ENCODE results near the gene BCL7C. TPM values are rescaled to one million over a fixed set of nuclear protein-coding genes. Genes with fewer than 3 reads are reported as not detected.

BCL7C gene
- total RNA-seq, 2 donors from 2014 or later, result 64.7 to 67.6 TPM

DNA sequence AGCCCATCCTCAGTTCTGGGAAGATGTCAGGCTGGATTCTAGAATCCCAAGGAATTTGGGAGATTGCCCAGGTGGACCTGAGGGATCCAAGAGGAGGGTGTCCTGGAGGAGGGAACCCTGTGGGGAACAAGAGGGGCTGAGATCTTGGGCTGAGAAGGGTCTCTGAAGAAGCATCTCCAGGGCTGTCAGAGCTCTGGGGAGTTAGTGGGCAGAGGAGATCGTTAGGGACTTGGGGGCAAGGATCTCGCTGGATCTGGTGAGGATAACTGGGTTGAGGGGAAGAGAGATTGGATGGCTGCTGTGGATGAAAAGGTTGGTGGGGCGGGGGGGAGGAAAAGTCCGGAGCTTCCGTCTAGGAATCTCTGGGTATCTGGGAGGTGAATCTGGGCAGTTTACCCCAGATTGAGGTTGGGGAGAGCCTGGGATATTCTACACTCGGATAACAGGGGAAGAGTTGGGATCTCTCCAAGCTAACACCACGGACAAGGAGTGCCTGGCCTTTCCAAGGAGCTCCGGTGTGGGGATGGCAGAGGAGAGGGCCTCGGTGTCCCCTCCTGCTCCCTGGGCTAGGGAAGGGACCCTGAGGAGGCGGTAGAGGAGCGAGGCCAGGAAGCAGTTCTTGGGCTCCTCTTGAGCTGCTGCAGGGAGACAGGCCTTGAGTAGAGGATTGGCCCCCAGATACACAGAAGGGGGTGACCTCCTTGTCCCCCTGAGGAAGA lies 31.2 kb upstream of the BCL7C start:
- peaks cover 17% of the 10 kb centered on the region for H3K4me1 Mint-ChIP-seq
- H3K4me3 Mint-ChIP-seq, result peak overlapping the region; percentile 92
- 84 to 96% methylated on average over 9 to 11 of the region's 11 CpGs for WGBS, 2 experiments (ENCODE audit: insufficient coverage in 1 of 2, insufficient read length in 1 of 2)
- Histone ChIP-seq H3K27me3 (ENCODE audit: control insufficient read depth, insufficient read depth, low read length, poor library complexity, severe bottlenecking) (no peaks in the 10 kb centered on the region), H3K36me3 (ENCODE audit: control insufficient read depth, insufficient read depth, low read length) (peaks cover 19% of the 10 kb centered on the region), H3K9ac (ENCODE audit: extremely low read depth, low read length, poor library complexity, severe bottlenecking) (peak overlapping the region; percentile 51), H3K27ac (ENCODE audit: low read depth, low read length) (no peak overlapping the region), H3K9me3 (ENCODE audit: control insufficient read depth, low read length) (no peaks in the 10 kb centered on the region), H3K4me1 (ENCODE audit: control insufficient read depth, insufficient read depth, low read length) (no peaks in the 10 kb centered on the region), H3K4me3 (ENCODE audit: low read length) (peak overlapping the region; percentile 95)
- TF ChIP-seq, protein P1, sequence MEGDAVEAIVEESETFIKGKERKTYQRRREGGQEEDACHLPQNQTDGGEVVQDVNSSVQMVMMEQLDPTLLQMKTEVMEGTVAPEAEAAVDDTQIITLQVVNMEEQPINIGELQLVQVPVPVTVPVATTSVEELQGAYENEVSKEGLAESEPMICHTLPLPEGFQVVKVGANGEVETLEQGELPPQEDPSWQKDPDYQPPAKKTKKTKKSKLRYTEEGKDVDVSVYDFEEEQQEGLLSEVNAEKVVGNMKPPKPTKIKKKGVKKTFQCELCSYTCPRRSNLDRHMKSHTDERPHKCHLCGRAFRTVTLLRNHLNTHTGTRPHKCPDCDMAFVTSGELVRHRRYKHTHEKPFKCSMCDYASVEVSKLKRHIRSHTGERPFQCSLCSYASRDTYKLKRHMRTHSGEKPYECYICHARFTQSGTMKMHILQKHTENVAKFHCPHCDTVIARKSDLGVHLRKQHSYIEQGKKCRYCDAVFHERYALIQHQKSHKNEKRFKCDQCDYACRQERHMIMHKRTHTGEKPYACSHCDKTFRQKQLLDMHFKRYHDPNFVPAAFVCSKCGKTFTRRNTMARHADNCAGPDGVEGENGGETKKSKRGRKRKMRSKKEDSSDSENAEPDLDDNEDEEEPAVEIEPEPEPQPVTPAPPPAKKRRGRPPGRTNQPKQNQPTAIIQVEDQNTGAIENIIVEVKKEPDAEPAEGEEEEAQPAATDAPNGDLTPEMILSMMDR (conservative IDR thresholded peaks at IDR 0.05), result no peak
- peak overlapping the region; percentile 62 for H3K27ac Mint-ChIP-seq
- H3K27me3 Mint-ChIP-seq (ENCODE audit: insufficient read depth), result no peaks in the 10 kb centered on the region
- H3K36me3 Mint-ChIP-seq (ENCODE audit: low read depth), result peaks cover 12% of the 10 kb centered on the region
- no peaks in the 10 kb centered on the region for H3K9me3 Mint-ChIP-seq
- DNase-seq, result peak; percentile 43

DNA sequence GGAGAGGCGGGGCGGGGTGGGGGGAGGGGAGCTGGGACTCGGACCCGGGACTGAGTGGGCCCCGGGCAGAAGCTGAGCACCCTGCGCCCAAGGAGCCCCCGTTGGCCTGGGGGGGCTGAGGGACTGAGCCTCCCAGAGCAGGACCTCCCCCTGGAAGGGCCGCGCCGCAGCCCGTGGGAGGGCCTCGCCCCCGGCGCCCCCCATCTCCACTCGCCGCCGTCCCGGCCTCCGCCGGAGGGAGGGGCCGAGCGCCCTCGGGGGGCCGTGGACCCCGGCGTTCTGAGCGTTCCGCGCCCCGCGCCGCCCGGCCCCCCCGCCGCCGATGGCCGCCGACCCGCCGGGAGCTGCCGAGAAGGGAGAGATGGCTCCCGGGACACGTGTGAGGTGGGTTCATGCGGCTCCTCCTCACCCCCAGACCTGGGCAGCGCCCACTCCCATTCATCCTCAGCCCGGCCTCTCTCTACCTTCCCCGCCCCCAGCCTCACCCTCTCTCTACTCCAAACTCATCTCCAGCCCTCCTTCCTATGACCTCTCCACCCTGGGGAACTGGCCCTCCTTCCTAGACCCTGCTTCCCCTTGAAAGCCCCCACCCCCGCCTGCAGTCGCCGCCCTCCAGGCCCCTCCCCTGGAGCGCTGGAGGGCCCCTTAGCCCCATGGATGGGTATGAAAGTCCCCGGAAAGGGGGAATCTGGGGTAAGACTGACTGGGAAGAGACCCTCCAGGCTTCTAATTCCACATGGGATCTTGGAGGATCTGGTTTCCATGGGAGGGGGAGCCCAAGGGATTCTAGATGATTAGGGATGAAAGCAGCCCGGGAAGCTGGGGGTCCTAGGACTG lies 30.4 kb upstream of the BCL7C start:
- H3K27ac ChIP-seq (ENCODE audit: low read depth, low read length), result no peak overlapping the region
- H3K27ac Mint-ChIP-seq, result peak overlapping the region; percentile 62
- peaks cover 17% of the 10 kb centered on the region for H3K4me1 Mint-ChIP-seq
- no peaks in the 10 kb centered on the region for H3K9me3 ChIP-seq (ENCODE audit: control insufficient read depth, low read length)
- no peaks in the 10 kb centered on the region for H3K4me1 ChIP-seq (ENCODE audit: control insufficient read depth, insufficient read depth, low read length)
- peaks cover 12% of the 10 kb centered on the region for H3K36me3 Mint-ChIP-seq (ENCODE audit: low read depth)
- DNase-seq, result peak; percentile 77
- H3K9ac ChIP-seq (ENCODE audit: extremely low read depth, low read length, poor library complexity, severe bottlenecking), result peak overlapping the region; percentile 51
- no peaks in the 10 kb centered on the region for H3K27me3 Mint-ChIP-seq (ENCODE audit: insufficient read depth)
- H3K4me3 ChIP-seq (ENCODE audit: low read length), result peak overlapping the region; percentile 95
- TF ChIP-seq, protein P1 (conservative IDR thresholded peaks at IDR 0.05), result no peak
- WGBS, 2 experiments (ENCODE audit: insufficient coverage in 1 of 2, insufficient read length in 1 of 2), result 0 to 1% methylated on average over 3 to 53 of the region's 53 CpGs
- H3K36me3 ChIP-seq (ENCODE audit: control insufficient read depth, insufficient read depth, low read length), result peaks cover 18% of the 10 kb centered on the region
- no peaks in the 10 kb centered on the region for H3K9me3 Mint-ChIP-seq
- no peaks in the 10 kb centered on the region for H3K27me3 ChIP-seq (ENCODE audit: control insufficient read depth, insufficient read depth, low read length, poor library complexity, severe bottlenecking)
- peak overlapping the region; percentile 92 for H3K4me3 Mint-ChIP-seq

DNA sequence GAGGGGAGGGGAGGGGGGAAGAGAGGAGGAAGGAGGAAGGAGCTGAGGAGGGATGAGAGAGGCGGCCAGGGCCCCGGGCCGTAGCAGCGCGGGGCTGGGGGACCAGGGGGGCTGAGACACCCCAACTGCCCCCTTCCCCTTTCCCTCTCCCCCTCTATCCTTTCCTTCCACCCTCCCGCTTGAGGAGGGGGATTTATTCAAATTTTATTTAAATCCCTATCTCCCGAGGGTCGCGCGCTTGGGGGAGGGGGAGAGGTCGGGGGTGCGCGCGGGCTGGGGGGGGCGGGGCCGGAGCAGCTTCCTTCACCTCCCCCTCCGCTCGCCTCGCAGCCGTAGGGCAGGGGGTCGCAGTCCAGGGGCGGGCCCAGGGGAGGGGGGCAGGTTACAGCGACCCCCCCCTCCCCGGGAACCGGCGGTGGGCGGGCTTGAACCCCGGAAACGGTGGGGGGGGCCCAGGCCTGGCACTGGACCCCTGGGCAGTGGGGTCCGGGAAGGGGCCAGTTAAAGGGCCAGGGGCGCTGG lies 29.7 kb upstream of the BCL7C start, which contains the start of gene FBXL19:
Gene FBXL19, plus strand, starts transcription at position 19 of the 522 bp plus-strand sequence. CDS start 2,183 bp downstream, outside the sequence.
- 0% methylated on average over 10 of the region's 31 CpGs; no CpG with 5 or more reads in 1 of the 2 experiments for WGBS, 2 experiments (ENCODE audit: insufficient coverage in 1 of 2, insufficient read length in 1 of 2)
- DNase-seq, result peak; percentile 88
- peak within 1 kb of the TSS; percentile 95 for H3K4me3 ChIP-seq (ENCODE audit: low read length)
- H3K36me3 ChIP-seq (ENCODE audit: control insufficient read depth, insufficient read depth, low read length), result peaks cover 11% of the 10 kb centered on the region
- peak within 1 kb of the TSS; percentile 97 for H3K27ac ChIP-seq (ENCODE audit: low read depth, low read length)
- Mint-ChIP-seq H3K27me3 (ENCODE audit: insufficient read depth) (no peaks in the 10 kb centered on the region), H3K27ac (peak within 1 kb of the TSS; percentile 100), H3K9me3 (no peaks in the 10 kb centered on the region), H3K36me3 (ENCODE audit: low read depth) (peaks cover 12% of the 10 kb centered on the region), H3K4me1 (peaks cover 17% of the 10 kb centered on the region), H3K4me3 (peak within 1 kb of the TSS; percentile 92)
- H3K27me3 ChIP-seq (ENCODE audit: control insufficient read depth, insufficient read depth, low read length, poor library complexity, severe bottlenecking), result no peaks in the 10 kb centered on the region
- peak within 1 kb of the TSS; percentile 97 for H3K9ac ChIP-seq (ENCODE audit: extremely low read depth, low read length, poor library complexity, severe bottlenecking)
- H3K4me1 ChIP-seq (ENCODE audit: control insufficient read depth, insufficient read depth, low read length), result no peaks in the 10 kb centered on the region
- TF ChIP-seq, protein P1 (conservative IDR thresholded peaks at IDR 0.05), result no peak
- H3K9me3 ChIP-seq (ENCODE audit: control insufficient read depth, low read length), result no peaks in the 10 kb centered on the region

All from endodermal cell (in vitro differentiated cells).